HL-60/S4 treated with phorbol 12-myristate 13-acetate at 8.2 ng/mL for 4 days and 3 days (cell line): ENCODE measurements around the gene PNMA8B.
"Not testable (repeated sequence)": the region's sequence is repeated elsewhere in the genome, so short reads cannot be mapped to it uniquely, and the experiment has no call there.

Experiments
- in situ Hi-C: fragments of 300-500 bp; cut with MboI; formaldehyde crosslinking; loops from 2 replicates; pipeline ENCODE4 v1.15.0; 2022; ENCODE audit warnings: low sequenced_read_pairs

Gene PNMA8B

DNA sequence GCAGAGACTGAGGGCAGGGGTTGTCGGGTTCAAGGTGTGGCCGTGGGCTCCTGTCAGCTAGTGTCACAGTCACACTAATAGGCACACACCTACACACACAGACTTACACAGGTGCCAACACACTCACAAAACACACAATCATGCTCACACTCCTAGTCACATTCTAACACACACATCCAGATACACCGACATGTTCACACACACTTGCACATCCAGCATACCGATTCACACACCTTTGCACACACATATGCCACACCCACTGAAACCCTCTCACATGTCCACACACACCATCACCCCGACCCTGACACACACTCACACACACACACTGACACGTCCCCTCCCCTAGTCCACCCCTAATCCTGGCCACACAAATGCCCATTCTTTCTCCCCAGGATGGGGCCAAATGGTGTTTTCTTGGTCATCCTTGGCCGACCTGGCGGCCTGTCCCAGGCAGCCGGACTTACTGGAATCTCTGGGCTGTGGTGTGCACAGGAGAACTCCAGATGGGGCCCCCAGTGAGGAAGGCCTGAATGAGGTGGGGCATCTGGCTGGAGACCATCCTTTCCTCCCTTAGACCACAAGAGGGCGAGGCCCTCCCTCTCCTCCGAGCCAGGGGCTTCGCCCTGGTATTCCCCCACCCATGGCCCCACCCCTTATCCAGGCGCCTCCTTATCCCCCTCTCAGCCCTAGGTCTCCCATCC lies 19.1 kb upstream of the PNMA8B start:
- in situ Hi-C loops: loop anchor here (25.0 kb wide), 1 partner anchor 102 kb away; the partner anchor contains the start of gene CCDC8

DNA sequence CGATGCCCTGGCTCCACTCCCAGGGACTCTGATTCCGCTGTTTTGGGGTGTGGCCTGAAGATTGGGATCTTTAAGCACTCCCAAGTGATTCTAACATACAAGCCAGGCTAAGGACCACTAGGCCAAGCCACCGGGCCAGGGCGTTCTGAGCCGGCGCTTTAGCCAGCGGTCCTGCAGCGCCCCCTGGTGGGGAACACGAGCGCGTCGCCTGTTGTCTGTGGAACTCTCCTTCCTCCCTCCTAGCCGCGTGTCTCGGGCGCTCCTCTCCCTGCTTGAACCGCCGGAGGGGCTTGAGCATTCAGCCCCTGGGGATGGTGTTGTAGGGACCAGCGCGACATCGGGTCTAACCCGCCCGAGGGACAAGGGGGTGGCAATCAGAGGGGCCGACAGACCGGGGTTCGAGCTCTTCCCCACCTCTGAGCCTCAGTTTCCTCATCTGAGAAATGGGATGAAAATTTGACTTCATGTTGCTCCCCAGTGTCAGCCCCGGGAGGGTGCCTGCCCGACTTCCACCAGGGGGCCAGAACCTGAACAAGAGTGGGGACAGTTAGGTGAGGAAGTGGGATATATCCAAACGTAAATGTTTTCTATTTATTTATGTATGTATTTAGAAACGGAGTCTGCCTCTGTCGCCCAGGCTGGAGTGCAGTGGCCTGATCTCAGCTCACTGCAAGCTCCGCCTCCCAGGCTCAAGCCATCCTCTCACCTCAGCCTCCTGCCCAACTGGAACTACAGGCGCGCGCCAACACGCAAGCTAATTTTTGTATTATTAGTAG lies 18.0 kb upstream of the PNMA8B start:
- in situ Hi-C loops: loop anchor here (25.0 kb wide), 1 partner anchor 101 kb away; the partner anchor contains the start of gene CCDC8

DNA sequence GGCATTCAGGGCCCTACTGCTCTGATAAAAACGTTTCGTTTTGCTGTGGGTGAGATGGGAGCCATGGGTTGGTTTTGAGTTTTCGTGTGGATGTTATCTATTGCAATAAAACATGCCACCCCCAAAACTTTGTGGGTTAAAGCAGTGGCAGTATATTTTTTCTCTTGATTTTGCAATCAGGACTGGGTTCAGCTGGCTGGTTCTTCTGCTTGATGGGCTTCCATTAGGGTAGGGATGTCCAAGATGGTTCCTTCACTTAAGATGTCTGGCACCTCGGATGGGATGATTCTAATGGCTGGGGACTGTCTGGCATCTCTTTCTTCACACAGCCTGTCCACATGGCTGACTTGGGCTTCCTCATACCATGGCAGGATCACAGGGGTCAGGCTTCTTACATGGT lies 15.6 kb upstream of the PNMA8B start:
- in situ Hi-C loops: loop anchor here (25.0 kb wide), 1 partner anchor 99 kb away; the partner anchor contains the start of gene CCDC8

DNA sequence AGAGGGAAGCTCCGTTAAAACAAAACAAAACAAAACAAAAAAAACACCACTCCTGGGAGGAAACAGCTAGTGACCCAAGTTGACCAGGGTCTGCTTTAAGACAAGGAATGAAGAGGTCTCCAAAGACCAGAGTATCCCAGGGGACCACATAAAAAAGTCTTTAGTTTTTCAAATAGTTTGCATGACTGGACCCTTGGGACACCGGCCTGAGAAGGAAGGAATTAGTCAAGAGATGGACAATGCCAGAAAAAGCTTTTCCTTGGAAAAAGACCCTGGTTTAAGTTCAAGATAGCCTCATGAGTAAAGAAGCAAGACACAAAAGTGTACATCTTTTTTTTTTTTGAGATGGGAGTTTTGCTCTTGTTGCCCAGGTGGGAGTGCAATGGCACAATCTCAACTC lies 12.5 kb upstream of the PNMA8B start:
- in situ Hi-C loops: loop anchor here (25.0 kb wide), 1 partner anchor 96 kb away; the partner anchor contains the start of gene CCDC8

DNA sequence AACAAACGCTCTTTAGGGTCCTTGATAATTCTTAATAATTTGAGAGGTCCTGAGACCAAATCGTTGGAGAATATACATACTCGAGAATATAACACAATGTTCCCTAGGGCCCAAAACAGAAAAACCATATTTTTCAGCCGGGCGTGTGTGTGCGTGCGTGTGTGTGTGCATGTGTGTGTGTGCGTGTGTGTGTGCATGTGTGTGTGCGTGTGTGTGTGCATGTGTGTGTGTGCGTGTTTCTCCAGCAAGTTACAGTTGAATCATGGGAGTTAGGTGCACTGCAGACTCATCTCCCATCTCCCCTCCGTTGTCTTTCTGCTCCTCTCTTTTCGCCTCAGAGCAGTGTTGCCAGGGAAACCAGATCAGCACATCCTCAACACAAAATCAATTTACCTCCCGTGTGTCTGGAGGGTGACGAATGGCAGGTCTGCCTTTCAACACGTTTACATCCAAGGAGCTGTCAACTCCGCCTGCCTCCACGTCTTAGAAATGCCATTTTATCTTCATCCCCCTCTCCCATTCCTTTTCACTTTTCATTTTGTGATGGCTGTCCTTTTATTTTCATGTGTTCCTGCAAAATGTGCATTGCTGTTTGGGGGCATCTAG lies 8.3 kb upstream of the PNMA8B start:
- in situ Hi-C loops: loop anchor here (25.0 kb wide), 1 partner anchor 92 kb away; the partner anchor contains the start of gene CCDC8

DNA sequence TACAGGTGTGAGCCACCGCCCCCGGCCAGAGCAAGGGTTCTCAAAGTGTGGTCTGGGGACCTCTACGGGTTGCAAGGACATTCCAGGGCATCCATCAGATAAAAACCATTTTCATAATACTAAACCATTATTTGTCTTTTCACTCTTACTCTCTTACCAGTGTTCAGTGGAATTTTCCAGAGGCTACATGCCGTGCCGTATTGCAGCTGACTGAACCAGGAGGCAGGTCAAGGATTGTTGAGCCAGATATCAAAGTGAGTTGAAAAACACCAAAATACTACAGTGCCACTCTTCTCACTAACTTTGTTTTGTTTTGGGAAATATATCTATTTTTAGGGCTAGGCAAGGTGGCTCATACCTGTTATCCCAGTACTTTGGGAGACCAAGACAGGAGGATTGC lies 7.2 kb upstream of the PNMA8B start:
- in situ Hi-C loops: loop anchor here (25.0 kb wide), 1 partner anchor 91 kb away; the partner anchor contains the start of gene CCDC8

DNA sequence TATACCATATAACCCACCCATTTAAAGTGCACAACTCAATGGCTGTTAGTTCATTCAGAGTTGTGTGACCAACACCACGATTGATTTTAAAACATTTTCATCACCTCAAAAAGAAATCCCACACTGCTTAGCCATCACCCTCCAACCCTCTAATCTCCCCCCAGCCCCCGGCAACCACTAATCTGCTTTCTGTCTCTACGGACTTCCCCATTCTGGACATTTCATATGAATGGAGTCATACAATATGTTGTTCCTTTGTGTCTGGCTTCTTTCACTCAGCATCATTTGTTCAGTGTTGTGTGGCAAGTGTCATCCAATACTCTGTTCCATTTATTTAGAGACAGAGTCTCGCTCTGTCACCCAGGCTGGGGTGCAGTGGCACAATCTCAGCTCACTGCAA lies 4.0 kb upstream of the PNMA8B start:
- in situ Hi-C loops: loop anchor here (25.0 kb wide), 1 partner anchor 87 kb away; the partner anchor contains the start of gene CCDC8

DNA sequence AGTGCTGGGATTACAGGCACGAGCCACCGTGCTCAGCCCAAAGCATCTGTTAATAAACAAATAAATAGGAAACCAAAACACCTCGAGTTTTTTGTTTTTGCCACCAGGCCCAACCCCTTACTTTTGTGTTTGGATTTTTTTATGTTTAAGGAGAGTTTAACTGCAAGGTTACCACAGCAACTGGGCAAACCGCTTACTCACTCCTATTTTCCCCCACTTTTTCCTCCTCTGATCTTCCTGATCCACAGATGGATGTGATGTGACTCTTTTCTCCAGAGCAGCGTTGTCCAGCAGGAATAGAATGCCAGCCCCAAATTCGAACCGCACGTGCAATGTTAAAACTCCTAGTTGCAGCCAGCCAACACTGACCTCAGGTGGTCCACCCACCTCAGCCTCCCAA lies 2.1 kb upstream of the PNMA8B start:
- in situ Hi-C loops: no loop called here

DNA sequence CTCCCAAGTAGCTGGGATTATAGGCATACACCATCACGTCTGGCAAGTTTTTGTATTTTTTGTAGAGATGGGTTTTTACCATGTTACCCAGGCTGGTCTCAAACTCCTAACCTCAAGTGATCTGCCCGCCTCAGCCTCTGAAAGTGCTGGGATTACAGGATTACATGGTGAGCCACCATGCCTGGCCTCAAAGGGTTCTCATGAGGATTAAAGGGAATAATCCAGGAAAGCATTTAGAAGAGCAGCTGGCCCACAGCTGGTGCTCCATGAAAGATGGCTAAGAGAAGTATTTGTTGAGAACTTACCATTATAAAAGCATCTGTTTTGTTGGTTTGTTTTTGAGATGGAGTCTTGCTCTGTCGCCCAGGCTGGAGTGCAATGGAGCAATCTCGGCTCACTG lies 1.2 kb upstream of the PNMA8B start:
- in situ Hi-C loops: not testable (repeated sequence)

DNA sequence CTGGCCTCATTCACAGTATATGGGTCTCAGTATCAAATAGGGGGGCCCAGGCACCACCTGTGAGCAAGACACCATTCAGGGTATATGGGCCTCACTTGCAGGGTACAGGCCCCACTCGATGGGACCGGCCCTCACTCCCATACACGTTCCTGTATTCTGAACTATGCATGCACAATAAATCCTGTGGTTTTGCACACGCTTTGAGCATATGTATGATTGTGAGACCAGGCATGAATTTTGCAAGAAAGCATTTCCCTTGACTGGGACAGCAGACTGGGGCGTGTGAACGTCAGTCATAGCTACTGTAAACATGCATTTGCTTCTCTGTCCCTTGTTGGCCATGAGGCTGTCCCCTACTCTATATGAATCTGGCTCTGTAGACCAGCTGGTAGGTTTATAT lies 637 bp upstream of the PNMA8B start:
- in situ Hi-C loops: no loop called here

DNA sequence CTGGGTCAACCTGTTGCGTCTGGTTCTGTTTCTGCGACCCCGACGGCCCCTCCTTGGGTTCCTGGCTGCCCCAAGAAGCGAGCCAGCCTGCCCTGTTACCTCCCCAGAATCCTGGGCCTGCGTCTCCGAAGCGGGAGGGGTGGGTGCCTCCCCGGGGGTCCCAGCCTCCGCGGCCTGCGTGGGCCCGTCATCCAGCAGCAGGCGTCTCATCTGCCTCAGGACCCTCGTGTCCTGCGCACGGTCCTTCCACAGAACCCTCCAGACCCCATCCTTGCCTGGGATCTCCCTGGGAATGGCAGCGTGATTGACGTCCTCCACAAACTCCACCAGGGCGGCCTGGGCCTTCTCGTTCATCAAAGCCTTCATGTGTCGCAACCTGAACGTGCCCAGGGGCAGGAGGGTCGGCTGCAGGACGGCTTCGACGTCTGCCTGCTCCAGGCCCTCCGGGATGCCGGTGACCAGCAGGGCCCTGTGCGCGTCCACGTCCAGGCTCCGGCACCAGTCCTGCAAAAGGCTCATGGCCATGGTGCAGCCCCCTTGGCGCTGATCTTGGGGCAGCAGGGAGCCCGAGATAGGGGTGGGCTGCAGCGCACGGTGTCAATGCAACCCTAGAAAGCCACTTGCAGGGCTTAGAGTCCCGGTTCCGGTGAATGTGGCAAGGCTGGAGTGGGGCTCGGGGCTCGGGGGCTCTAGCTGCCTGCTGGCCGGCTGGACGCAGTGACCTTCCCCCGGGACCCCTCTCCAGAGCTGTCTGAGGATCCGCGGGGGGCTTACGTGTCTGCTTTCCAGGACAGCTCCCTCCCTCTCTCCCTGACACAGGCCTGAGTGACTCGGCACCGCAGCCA lies 504 bp downstream of the PNMA8B start:
- in situ Hi-C loops: no loop called here

DNA sequence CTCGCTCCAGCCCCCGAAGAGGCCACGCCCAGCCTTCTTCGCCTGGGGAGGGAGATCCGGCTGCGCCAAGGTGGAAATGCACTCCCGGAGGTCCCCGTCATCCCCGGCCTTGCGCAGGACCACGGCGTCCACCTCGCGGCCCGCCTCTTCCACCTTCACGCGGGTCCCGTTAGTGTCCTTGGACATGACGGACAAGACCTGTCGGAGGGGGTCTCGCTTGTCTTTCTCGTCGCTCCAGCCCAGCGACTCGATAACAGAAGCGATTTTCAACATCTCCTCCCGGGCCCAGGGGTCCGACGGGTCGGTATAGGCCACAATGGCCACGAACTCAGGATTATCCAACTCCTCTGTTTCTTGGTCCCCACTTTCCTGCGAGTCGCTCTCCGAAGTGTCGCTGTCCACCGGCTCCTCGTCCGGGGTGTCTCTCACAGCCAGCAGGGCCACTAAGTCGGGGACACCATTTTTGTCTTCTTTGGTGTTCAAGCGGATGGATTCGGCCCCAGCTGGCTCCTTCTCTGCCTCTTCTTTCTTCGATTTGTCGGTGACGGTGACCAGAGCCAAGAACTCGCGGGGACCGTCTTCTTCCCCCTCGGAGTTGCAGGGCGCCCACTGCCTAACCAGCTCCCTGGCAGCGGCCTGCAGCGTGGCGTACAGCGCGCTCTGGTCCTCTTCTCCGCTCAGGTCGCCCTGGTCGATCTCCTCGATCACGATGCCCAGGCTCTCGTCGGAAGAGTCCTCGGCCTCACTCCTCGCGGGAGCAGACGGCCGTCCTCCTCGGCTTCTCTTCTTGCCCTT lies 1.3 kb downstream of the PNMA8B start:
- in situ Hi-C loops: no loop called here

DNA sequence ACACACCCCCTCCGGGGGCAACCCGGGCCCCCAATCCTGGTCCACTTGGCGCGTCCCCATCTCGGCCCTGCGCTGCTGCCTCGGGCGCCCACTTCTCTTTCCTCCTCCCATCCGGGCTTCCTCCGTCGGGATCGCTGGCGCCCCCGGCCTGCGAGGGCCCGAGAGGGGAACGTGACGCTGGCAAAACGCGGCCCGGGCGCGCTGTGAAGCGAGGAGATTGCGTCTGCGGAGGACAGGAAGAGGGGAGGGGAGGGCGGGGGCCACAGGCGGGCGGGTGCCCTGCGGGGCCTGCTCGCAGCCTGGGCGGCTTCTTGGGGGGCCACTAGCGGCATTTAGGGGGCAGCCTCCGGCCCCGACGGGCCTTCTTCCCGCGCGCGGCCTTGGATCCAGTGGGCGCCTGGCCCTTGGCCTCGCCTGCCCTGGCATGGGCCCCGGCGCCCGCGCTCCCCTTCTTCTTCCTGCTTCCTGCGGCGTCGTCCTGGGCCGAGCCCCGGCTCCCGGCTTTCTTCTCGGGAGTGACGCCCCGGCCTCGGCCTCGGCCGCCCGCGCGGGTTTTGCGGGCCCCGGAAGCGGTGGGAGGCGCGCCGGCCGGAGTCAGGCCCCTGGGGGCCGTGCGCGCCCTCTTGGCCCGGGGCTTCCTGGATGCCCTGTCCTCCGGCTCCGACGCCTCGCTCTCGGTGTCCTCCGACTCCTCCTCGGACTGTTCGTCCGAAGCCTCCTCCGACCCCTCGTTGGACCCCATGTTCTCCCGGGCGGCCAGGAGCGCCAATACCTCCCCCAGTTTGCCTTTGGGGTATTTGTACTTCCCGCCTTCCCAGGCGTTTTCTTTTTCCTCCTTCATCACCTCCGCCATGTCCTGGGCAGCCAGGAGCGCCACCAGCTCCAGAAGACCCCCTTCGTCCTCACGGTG lies 2.2 kb downstream of the PNMA8B start:
- in situ Hi-C loops: no loop called here

DNA sequence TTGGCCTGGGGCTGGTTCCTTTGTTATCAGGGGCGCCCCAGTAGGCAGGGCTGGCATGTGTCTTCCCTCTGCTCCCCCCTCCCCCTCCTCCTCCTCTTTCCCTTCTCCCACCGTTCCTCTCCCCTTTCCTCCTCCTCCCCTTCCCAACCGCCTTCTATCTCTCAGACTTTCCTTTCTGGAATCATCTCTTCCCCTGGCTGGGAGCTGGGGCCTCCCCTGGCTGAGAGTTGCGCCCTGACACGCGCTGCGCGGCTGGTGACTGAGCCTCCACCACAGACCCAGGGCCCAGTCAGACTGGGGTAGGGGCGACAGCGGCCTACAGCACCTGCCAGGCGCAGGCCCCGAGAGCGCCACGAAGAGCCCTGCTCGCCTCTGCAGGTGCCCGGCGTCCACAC lies 2.8 kb downstream of the PNMA8B start:
- in situ Hi-C loops: no loop called here

DNA sequence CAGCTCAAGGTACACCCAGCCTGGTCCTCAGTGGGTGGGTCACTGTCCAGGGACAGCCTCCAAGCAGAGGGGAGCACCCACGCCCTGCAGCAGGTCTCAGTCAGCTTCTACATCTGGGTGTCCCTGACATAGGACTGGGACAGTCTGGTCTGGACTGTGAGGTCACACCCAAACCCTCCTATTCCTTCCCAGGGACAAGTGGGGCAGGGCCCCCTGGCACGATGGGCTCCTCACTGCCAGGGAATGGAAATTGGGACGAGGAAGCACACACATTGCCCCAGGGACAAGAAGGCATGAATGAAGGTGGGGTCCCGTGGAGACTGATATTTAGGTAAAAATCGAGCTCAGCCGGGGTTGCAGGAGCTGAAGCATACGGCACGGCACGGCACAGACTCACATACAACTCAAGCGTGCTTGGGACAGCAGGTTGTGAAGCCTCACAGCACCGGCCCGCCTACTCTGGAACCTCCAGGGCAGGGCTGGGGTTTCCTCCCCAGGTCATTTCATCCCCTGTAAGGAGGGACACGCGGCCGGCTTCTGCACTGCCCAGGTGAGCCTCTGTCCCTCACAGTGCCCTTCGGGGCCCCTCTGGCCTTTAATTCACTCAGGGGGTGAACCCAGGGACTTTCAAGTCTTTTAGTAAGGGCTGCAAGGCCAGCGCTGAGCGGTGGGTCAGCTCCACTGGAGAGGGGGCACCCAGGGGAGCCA lies 3.5 kb downstream of the PNMA8B start:
- in situ Hi-C loops: no loop called here

DNA sequence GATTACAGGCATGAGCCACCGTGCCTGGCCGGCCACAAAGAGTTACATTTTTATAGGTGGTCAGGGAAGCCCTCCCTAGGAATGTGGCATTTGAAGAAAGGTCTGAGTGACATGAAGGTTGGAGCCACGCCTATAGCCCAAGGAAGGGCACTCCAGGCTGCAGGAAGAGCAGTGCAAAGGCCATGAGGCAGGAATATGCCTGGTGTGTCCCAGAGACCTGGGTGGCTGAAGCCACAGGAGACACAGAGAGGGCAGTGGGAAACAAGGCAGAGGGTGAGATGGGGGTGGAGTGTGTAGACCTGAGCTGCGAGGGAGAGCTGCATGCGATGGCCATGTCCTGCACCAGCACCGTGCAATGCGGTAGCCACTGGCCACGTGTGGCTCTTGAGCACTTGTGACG lies 4.9 kb downstream of the PNMA8B start:
- in situ Hi-C loops: no loop called here

DNA sequence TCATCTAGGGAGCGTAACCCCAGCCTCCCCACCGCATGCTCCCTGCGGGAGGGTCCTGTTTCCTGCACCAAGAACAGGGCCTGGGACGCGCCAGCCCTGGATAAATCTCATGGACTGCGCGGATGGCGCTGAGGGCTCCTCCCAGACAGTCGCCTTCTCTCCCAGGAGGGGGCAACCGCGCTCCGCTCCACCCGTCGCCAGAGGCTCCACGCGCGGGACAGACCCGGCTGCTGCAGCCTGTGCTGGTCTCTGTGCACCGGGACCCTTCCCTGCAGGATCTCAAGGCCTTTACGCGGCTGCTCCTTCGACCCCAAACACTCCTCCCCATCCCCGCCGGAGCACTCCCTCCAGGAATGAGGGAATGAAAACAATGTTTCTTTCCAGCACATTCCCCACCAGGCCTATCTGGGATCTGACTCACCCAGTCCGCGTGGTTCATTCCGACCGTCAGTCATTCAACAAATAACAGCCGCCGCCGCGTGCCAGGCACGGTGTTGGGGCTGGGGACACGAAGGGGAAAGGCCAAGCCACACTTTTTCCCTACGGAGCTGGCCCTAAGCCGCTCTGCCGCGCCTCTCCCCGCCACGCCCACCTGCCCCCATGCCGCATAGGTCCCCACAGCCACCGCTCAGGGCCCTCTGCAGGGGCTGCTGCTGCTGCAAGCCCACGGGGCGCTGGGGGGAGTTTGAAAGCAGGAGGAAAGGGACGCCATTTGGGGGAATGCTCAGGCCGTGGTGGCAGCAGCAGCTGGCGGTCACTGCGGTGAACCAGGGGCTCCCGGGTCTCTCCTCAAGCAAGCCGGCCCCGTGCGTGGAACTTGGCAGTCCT lies 6.0 kb downstream of the PNMA8B start:
- in situ Hi-C loops: no loop called here
